HepG2 (cell line): ENCODE measurements around the gene SYNGR2. TPM values are rescaled to one million over a fixed set of nuclear protein-coding genes. Genes with fewer than 3 reads are reported as not detected.

Experiments used
- BORCS8-MEF2B ChIP-seq: sonication (generic); formaldehyde crosslinking; IDR thresholded peaks from 2 replicates; pipeline ENCODE4 v1.8.0; 2022; ENCODE audit warnings: mild to moderate bottlenecking, missing genetic modification reagents
- DBP ChIP-seq: sonication (generic); formaldehyde crosslinking; IDR thresholded peaks from 2 replicates; pipeline ENCODE4 v1.4.0; 2020; ENCODE audit warnings: missing genetic modification reagents; ENCODE audit errors: not compliant biosample characterization
- EEA1 ChIP-seq: sonication (generic); formaldehyde crosslinking; IDR thresholded peaks from 2 replicates; pipeline ENCODE4 v1.5.1; 2020; ENCODE audit warnings: mild to moderate bottlenecking, missing genetic modification reagents, borderline replicate concordance
- ELF4 ChIP-seq: sonication (generic); formaldehyde crosslinking; IDR thresholded peaks from 2 replicates; pipeline ENCODE4 v1.5.0; 2020; ENCODE audit warnings: missing genetic modification reagents, mild to moderate bottlenecking, moderate library complexity, borderline replicate concordance
- ELK4 ChIP-seq: sonication (generic); formaldehyde crosslinking; IDR thresholded peaks from 2 replicates; pipeline ENCODE4 v1.9.0; 2021; ENCODE audit warnings: missing genetic modification reagents, borderline replicate concordance
- FOSL1 ChIP-seq: sonication (generic); formaldehyde crosslinking; IDR thresholded peaks from 2 replicates; pipeline ENCODE4 v1.9.0; 2021; ENCODE audit warnings: missing genetic modification reagents, borderline replicate concordance
- HMGXB3 ChIP-seq: sonication (generic); formaldehyde crosslinking; IDR thresholded peaks from 2 replicates; pipeline ENCODE4 v1.4.0; 2020; ENCODE audit warnings: missing genetic modification reagents, borderline replicate concordance
- IKZF5 ChIP-seq: IDR thresholded peaks from 2 replicates; pipeline ENCODE4 v1.6.1; 2018; ENCODE audit warnings: missing genetic modification reagents, mild to moderate bottlenecking, missing compliant biosample characterization
- MXD1 ChIP-seq: sonication (generic); formaldehyde crosslinking; IDR thresholded peaks from 2 replicates; pipeline ENCODE4 v1.4.0; 2020; ENCODE audit warnings: mild to moderate bottlenecking, missing genetic modification reagents
- NFKBIZ ChIP-seq: IDR thresholded peaks from 2 replicates; pipeline ENCODE4 v1.6.1; 2018; ENCODE audit warnings: missing genetic modification reagents, missing compliant biosample characterization
- RELA ChIP-seq: sonication (generic); formaldehyde crosslinking; IDR thresholded peaks from 2 replicates; pipeline ENCODE4 v1.4.0; 2020; ENCODE audit warnings: missing genetic modification reagents
- RNF2 ChIP-seq: fragments of 450-650 bp; conservative IDR thresholded peaks from 2 replicates; pipeline ENCODE4 v1.6.1; 2016; ENCODE audit warnings: low read depth
- SMAD1 ChIP-seq: sonication (generic); formaldehyde crosslinking; IDR thresholded peaks from 2 replicates; pipeline ENCODE4 v1.4.0; 2020; ENCODE audit warnings: missing genetic modification reagents, low read depth, mild to moderate bottlenecking, borderline replicate concordance
- ZFP62 ChIP-seq: sonication (generic); formaldehyde crosslinking; IDR thresholded peaks from 2 replicates; pipeline ENCODE4 v1.4.0; 2020; ENCODE audit warnings: missing genetic modification reagents
- ZNF160 ChIP-seq: sonication (generic); formaldehyde crosslinking; IDR thresholded peaks from 2 replicates; pipeline ENCODE4 v1.8.0; 2022; ENCODE audit warnings: mild to moderate bottlenecking, inconsistent platforms, missing genetic modification reagents
- ZNF20 ChIP-seq: sonication (generic); formaldehyde crosslinking; IDR thresholded peaks from 2 replicates; pipeline ENCODE4 v1.4.0; 2020; ENCODE audit warnings: mild to moderate bottlenecking, moderate library complexity, missing genetic modification reagents
- ZNF292 ChIP-seq: sonication (generic); formaldehyde crosslinking; IDR thresholded peaks from 2 replicates; pipeline ENCODE4 v1.8.1; 2022; ENCODE audit warnings: mild to moderate bottlenecking, low read depth, missing genetic modification reagents, borderline replicate concordance
- ZNF367 ChIP-seq: sonication (generic); formaldehyde crosslinking; IDR thresholded peaks from 2 replicates; pipeline ENCODE4 v1.4.0; 2020; ENCODE audit warnings: missing genetic modification reagents, borderline replicate concordance
- ZNF484 ChIP-seq: sonication (generic); formaldehyde crosslinking; IDR thresholded peaks from 2 replicates; pipeline ENCODE4 v1.5.1; 2020; ENCODE audit warnings: mild to moderate bottlenecking, low read depth, missing genetic modification reagents, borderline replicate concordance
- ZNF713 ChIP-seq: sonication (generic); formaldehyde crosslinking; IDR thresholded peaks from 2 replicates; pipeline ENCODE4 v1.4.0; 2020; ENCODE audit warnings: mild to moderate bottlenecking, missing genetic modification reagents
- ZNF740 ChIP-seq: sonication (generic); formaldehyde crosslinking; IDR thresholded peaks from 2 replicates; pipeline ENCODE4 v1.4.0; 2020; ENCODE audit warnings: missing genetic modification reagents
- polyA plus RNA-seq, 8 experiments: library from polyadenylated mRNA; depleted of rRNA in 3 of 8; stranded (reverse) in 7 of 8; unstranded in 1 of 8; fragments of >200 nt; fragmentation: Illumina TruSeq in 4 of 8; extraction: Trizol in 4 of 8; gene quantifications; 2 replicates each; pipeline versions ENCODE4 v1.2.1 to v1.2.3, GENCODE V29; 2011 to 2016; ENCODE audit warnings: low read depth in 4 of 8, missing spikeins in 1 of 8, mixed read lengths in 1 of 8; ENCODE audit not compliant: insufficient read depth in 1 of 8
- total RNA-seq, 5 experiments: library from RNA; depleted of rRNA; stranded (reverse); fragments of >200 nt; fragmentation: Illumina TruSeq; extraction: Trizol; gene quantifications; 2 replicates each; pipeline ENCODE4 v1.2.3, GENCODE V29; 2016; ENCODE audit warnings: low read depth in 1 of 5

Gene SYNGR2
- total and polyA plus RNA-seq, 2 of the 13 experiments (the other 11 are each of a cell fraction or from before 2014, with no cell fraction given), result 46.7 to 170 TPM

GRCh38 chr17:78214016-78214705 lies 45.8 kb downstream of the SYNGR2 start, which contains the start of gene BIRC5 (continued):
- TF ChIP-seq DBP, result peak; percentile 55
- no peak for TF ChIP-seq ZNF740 (CRISPR knock-in tag)
- no peak for TF ChIP-seq ZNF20 (CRISPR knock-in tag)
- 0 out of 2 replicates have a peak, but pooled peaks have one; percentile 44 for TF ChIP-seq NFKBIZ (CRISPR knock-in tag)
- TF ChIP-seq SMAD1 (CRISPR knock-in tag), result peak; percentile 44; the same call in 1 of the 2 replicates
- no peak; the same call in 1 of the 2 replicates for TF ChIP-seq ZNF367 (CRISPR knock-in tag)
- no peak for TF ChIP-seq ZNF292 (CRISPR knock-in tag)
- 0 out of 2 replicates have a peak, but pooled peaks have one; percentile 80 for TF ChIP-seq IKZF5 (CRISPR knock-in tag)
- TF ChIP-seq ZNF160 (CRISPR knock-in tag), result peak; percentile 69
- no peak for TF ChIP-seq ZNF484 (CRISPR knock-in tag)
- peak; percentile 94; the same call in 1 of the 2 replicates for TF ChIP-seq BORCS8-MEF2B (CRISPR knock-in tag)
- TF ChIP-seq MXD1 (CRISPR knock-in tag), result peak; percentile 99
- TF ChIP-seq HMGXB3 (CRISPR knock-in tag), result peak; percentile 86
- no peak for TF ChIP-seq ELF4 (CRISPR knock-in tag)
- TF ChIP-seq FOSL1 (CRISPR knock-in tag), result no peak
- TF ChIP-seq RELA (CRISPR knock-in tag), result no peak
- TF ChIP-seq RNF2, result peak; percentile 78
- no peak for TF ChIP-seq ZNF713 (CRISPR knock-in tag)
- peak; percentile 96; the same call in 1 of the 2 replicates for TF ChIP-seq ZFP62
- peak; percentile 92; the same call in 1 of the 2 replicates for TF ChIP-seq EEA1
- TF ChIP-seq ELK4 (CRISPR knock-in tag), result no peak
